SU-DHL-6 (cell line): ENCODE results near the gene IP6K3.

Source experiments
- H2AFZ ChIP-seq: fragments of 200-600 bp; sonication (generic); 2 replicates; pipeline ENCODE4 v1.6.1; 2014; ENCODE audit warnings: low read depth, mild to moderate bottlenecking, moderate library complexity, mixed read lengths, antibody characterized with exemption, low read length; ENCODE audit not compliant: severe bottlenecking
- H3F3A ChIP-seq: fragments of 200-600 bp; shearing (Covaris generic); 2 replicates; pipeline ENCODE4 v1.6.0; 2016; ENCODE audit warnings: antibody characterized with exemption, mild to moderate bottlenecking; ENCODE audit not compliant: insufficient read depth
- H3K27ac ChIP-seq: fragments of 200-600 bp; sonication (generic); 2 replicates; pipeline ENCODE4 v1.5.1; 2016; ENCODE audit warnings: low read depth, mild to moderate bottlenecking, low read length, moderate library complexity, mixed read lengths
- H3K27me3 ChIP-seq: fragments of 200-600 bp; sonication (generic), shearing (Covaris generic); 2 replicates; pipeline ENCODE4 v1.6.0; 2014; ENCODE audit warnings: mild to moderate bottlenecking, low read length
- H3K36me3 ChIP-seq: fragments of 200-600 bp; sonication (generic); 2 replicates; pipeline ENCODE4 v1.6.1; 2014; ENCODE audit warnings: mild to moderate bottlenecking, low read length, mixed read lengths
- H3K4me2 ChIP-seq: fragments of 300-600, 200-600 bp; shearing (Covaris generic), sonication (generic); 2 replicates; pipeline ENCODE4 v1.6.0; 2014; ENCODE audit warnings: low read length, low read depth, mild to moderate bottlenecking; ENCODE audit not compliant: poor library complexity, severe bottlenecking
- H3K4me3 ChIP-seq: fragments of 200-600 bp; sonication (generic); 2 replicates; pipeline ENCODE4 v1.5.1; 2014; ENCODE audit warnings: antibody characterized with exemption, low read length, mild to moderate bottlenecking, mixed read lengths; ENCODE audit not compliant: insufficient read depth, poor library complexity, severe bottlenecking
- H3K79me2 ChIP-seq: fragments of 200-600 bp; sonication (generic); 2 replicates; pipeline ENCODE4 v1.6.1; 2014; ENCODE audit warnings: mild to moderate bottlenecking, low read length, moderate library complexity; ENCODE audit not compliant: insufficient read depth
- H3K9ac ChIP-seq: fragments of 200-600 bp; sonication (generic); 2 replicates; pipeline ENCODE4 v1.7.0; 2014; ENCODE audit warnings: mild to moderate bottlenecking, low read length
- H3K9me2 ChIP-seq: fragments of 200-600 bp; sonication (generic); replicated peaks from 2 replicates; pipeline ENCODE4 v1.6.1; 2014; ENCODE audit warnings: low read length; ENCODE audit not compliant: insufficient read depth
- H3K9me3 ChIP-seq: fragments of 200-600 bp; sonication (generic); 2 replicates; pipeline ENCODE4 v1.6.1; 2014; ENCODE audit warnings: low read length, mixed read lengths; ENCODE audit not compliant: insufficient read depth
- H4K20me1 ChIP-seq: fragments of 200-600 bp; sonication (generic); 2 replicates; pipeline ENCODE4 v1.6.1; 2014; ENCODE audit warnings: low read depth, mild to moderate bottlenecking, antibody characterized with exemption, low read length, moderate library complexity, mixed read lengths
- CTCF ChIP-seq: fragments of 200-600 bp; sonication (generic); IDR thresholded peaks from one replicate; pipeline ENCODE4 v1.5.1; 2017; ENCODE audit warnings: antibody characterized with exemption, mild to moderate bottlenecking, low read length, moderate library complexity; ENCODE audit not compliant: insufficient read depth, poor library complexity, severe bottlenecking
- EZH2phosphoT487 ChIP-seq: fragments of 200-600 bp; sonication (generic), shearing (Covaris generic); conservative IDR thresholded peaks from 2 replicates; pipeline ENCODE4 v1.6.1; 2018; ENCODE audit warnings: mild to moderate bottlenecking, antibody characterized with exemption, low read length, moderate library complexity, mixed read lengths

The IP6K3 gene

DNA sequence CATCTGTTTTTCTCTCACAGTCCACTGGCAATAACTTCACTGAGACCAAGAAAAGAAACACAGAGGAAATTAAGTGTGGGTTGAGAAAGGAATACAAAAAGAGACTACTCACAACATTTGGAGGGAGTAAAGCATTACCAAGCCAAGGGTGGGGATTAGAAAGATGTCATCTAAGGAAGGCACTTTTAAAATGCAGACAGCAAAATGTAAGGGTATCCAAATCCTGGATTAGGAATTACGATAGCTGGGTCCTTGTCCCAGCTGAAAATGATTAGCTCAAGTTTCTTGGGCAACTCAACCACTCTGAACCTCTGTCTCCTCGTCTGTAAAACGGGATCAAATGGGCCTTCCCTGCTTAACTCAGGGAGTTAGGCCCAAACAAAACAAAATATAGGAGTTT lies 40.0 kb upstream of the IP6K3 start:
- no peak overlapping the region for H3K27ac ChIP-seq
- no peaks in the 10 kb centered on the region for H3K27me3 ChIP-seq
- no peaks in the 10 kb centered on the region for H3K9me3 ChIP-seq
- TF ChIP-seq EZH2phosphoT487 (no peak), CTCF (no peak)
- H3F3A ChIP-seq, result no peaks in the 10 kb centered on the region
- no peaks in the 10 kb centered on the region for H4K20me1 ChIP-seq
- no peaks in the 10 kb centered on the region for H3K9me2 ChIP-seq
- H3K9ac ChIP-seq, result peak overlapping the region; percentile 94; the same call in 1 of the 2 replicates
- no peak overlapping the region for H3K4me3 ChIP-seq
- H3K4me2 ChIP-seq, result peak overlapping the region; percentile 61
- H3K36me3 ChIP-seq, result no peaks in the 10 kb centered on the region
- peaks cover 31% of the 10 kb centered on the region for H3K79me2 ChIP-seq
- no peak overlapping the region for H2AFZ ChIP-seq

DNA sequence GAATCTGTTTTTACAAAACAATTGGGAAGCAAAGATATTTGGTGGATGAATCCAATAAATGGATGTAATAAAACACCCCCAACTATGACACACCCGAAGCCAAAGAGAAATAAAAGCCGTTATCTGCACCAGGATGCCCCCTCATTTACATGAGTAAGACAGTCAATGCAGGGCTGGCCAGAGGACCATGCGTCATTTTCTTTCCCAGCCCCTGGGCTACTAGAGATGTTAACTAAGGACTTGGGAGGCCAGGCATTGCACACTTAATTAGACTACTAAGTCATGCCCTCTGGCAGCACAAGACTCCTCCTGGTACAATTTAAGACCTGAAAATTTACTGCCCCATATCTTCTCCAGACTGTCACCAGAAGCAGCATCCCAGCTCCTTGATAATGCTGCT lies 39.1 kb upstream of the IP6K3 start:
- Histone ChIP-seq H3K36me3 (no peaks in the 10 kb centered on the region), H3K4me3 (no peak overlapping the region)

GRCh38 chr6:33784787-33785186 lies 38.1 kb upstream of the IP6K3 start:
- no peaks in the 10 kb centered on the region for H3K36me3 ChIP-seq
- no peaks in the 10 kb centered on the region for H3K9me3 ChIP-seq
- no peaks in the 10 kb centered on the region for H3F3A ChIP-seq
- no peaks in the 10 kb centered on the region for H4K20me1 ChIP-seq
- peaks cover 31% of the 10 kb centered on the region for H3K79me2 ChIP-seq
- H3K9me2 ChIP-seq, result no peaks in the 10 kb centered on the region
- TF ChIP-seq EZH2phosphoT487 (no peak), CTCF (no peak)
- no peaks in the 10 kb centered on the region for H3K27me3 ChIP-seq
- no peak overlapping the region for H3K9ac ChIP-seq
- H2AFZ ChIP-seq, result no peak overlapping the region
- no peak overlapping the region for H3K27ac ChIP-seq
- H3K4me3 ChIP-seq, result no peak overlapping the region
- H3K4me2 ChIP-seq, result no peak overlapping the region

More for the DNA sequence above, 39.1 kb upstream of the IP6K3 start:
- Histone ChIP-seq H3K27me3 (no peaks in the 10 kb centered on the region), H3K79me2 (peaks cover 31% of the 10 kb centered on the region), H3F3A (no peaks in the 10 kb centered on the region), H2AFZ (no peak overlapping the region), H3K9me2 (no peaks in the 10 kb centered on the region), H3K4me2 (no peak overlapping the region), H3K9me3 (no peaks in the 10 kb centered on the region), H3K27ac (no peak overlapping the region), H4K20me1 (no peaks in the 10 kb centered on the region), H3K9ac (no peak overlapping the region)
- no peak for TF ChIP-seq CTCF
- no peak for TF ChIP-seq EZH2phosphoT487
